Measurements from ENCODE around the gene SLC16A7.
"Not testable (repeated sequence)": the region's sequence is repeated elsewhere in the genome, so short reads cannot be mapped to it uniquely, and the experiment has no call there.

SLC16A7 gene

GRCh38 chr12:59595883-59596540 lies at the start of gene SLC16A7:
TSS of gene SLC16A7 (plus strand) at chr12:59596029. CDS start at chr12:59704802, 108,773 bp downstream.
- peak; percentile 83 for DNase-seq (ENCODE audit: low read depth)

- DNase-seq (ENCODE audit: low read depth): no peak
Observed at GRCh38 chr12:59548930-59549329, 46.9 kb upstream of the SLC16A7 start.

GRCh38 chr12:59559696-59560095 lies 36.1 kb upstream of the SLC16A7 start:
- no peak for DNase-seq (ENCODE audit: low read depth)

GRCh38 chr12:59570145-59570544 lies 25.7 kb upstream of the SLC16A7 start:
- no peak for DNase-seq (ENCODE audit: low read depth)

GRCh38 chr12:59574406-59574805 lies 21.4 kb upstream of the SLC16A7 start:
- no peak for DNase-seq (ENCODE audit: low read depth)

GRCh38 chr12:59575826-59576225 lies 20.0 kb upstream of the SLC16A7 start:
- no peak for DNase-seq (ENCODE audit: low read depth)

GRCh38 chr12:59578254-59578653 lies 17.6 kb upstream of the SLC16A7 start:
- no peak for DNase-seq (ENCODE audit: low read depth)

GRCh38 chr12:59579631-59580030 lies 16.2 kb upstream of the SLC16A7 start:
- DNase-seq (ENCODE audit: low read depth): no peak

- no peak for DNase-seq (ENCODE audit: low read depth)
Observed at GRCh38 chr12:59580050-59580449, 15.8 kb upstream of the SLC16A7 start.

GRCh38 chr12:59583003-59583712 lies 12.7 kb upstream of the SLC16A7 start:
- no peak for DNase-seq (ENCODE audit: low read depth)

GRCh38 chr12:59587710-59588109 lies 8.1 kb upstream of the SLC16A7 start:
- no peak for DNase-seq (ENCODE audit: low read depth)

GRCh38 chr12:59593761-59594160 lies 2.1 kb upstream of the SLC16A7 start:
- no peak for DNase-seq (ENCODE audit: low read depth)

- no peak for DNase-seq (ENCODE audit: low read depth)
Observed at GRCh38 chr12:59594943-59595500, 807 bp upstream of the SLC16A7 start.

GRCh38 chr12:59595565-59595882 lies 305 bp upstream of the SLC16A7 start:
- DNase-seq (ENCODE audit: low read depth): no peak

- peak; percentile 73 for DNase-seq (ENCODE audit: low read depth)
Observed at GRCh38 chr12:59597385-59597781, 1.6 kb downstream of the SLC16A7 start.

GRCh38 chr12:59600171-59600570 lies 4.3 kb downstream of the SLC16A7 start:
- DNase-seq (ENCODE audit: low read depth): no peak

- no peak for DNase-seq (ENCODE audit: low read depth)
Observed at GRCh38 chr12:59603754-59604153, 7.9 kb downstream of the SLC16A7 start.

GRCh38 chr12:59612823-59613434 lies 17.1 kb downstream of the SLC16A7 start:
- not testable (repeated sequence) for DNase-seq (ENCODE audit: low read depth)

- DNase-seq (ENCODE audit: low read depth): no peak
Observed at GRCh38 chr12:59615392-59616165, 19.8 kb downstream of the SLC16A7 start.

- no peak for DNase-seq (ENCODE audit: low read depth)
Observed at GRCh38 chr12:59619461-59620240, 23.8 kb downstream of the SLC16A7 start.

- DNase-seq (ENCODE audit: low read depth): no peak
Observed at GRCh38 chr12:59620326-59620725, 24.5 kb downstream of the SLC16A7 start.
